IMR-90 (cell line): Measurements from ENCODE around the gene TDRD3. TPM values are rescaled to one million over a fixed set of nuclear protein-coding genes. Genes with fewer than 3 reads are reported as not detected.

Experiments
- ATAC-seq: fragments of 200-7000 bp; cut with Tn5 transposase; 2 replicates; pipeline ENCODE4 v1.9.1; 2020; ENCODE audit warnings: low read depth, mild to moderate bottlenecking, moderate library complexity
- BruUV-seq: library from RNA; stranded (reverse); fragments of 400-500 nt; replicated peaks from 2 replicates; lab custom pipeline; 2021; lab: Mats Ljungman, UMichigan
- CTCF ChIA-PET: fragments of 300-600 bp; formaldehyde crosslinking; extraction: SDS; loops from one replicate; lab custom pipeline; 2021; ENCODE audit warnings: antibody characterized with exemption; lab: Yijun Ruan, JAX
- POLR2A ChIA-PET: fragments of 300-600 bp; sonication (Branson Sonifier 250); formaldehyde crosslinking; loops from one replicate; lab custom pipeline; 2022; ENCODE audit warnings: antibody characterized with exemption; ENCODE audit not compliant: unreplicated experiment; lab: Charles Lee
- DNase-seq: peaks from one replicate; pipeline ENCODE4 v3.0.0; 2013
- H2AFZ ChIP-seq: replicated peaks from 2 replicates; pipeline ENCODE3; 2013; ENCODE audit warnings: low read length, mild to moderate bottlenecking; ENCODE audit not compliant: poor library complexity
- H2AK5ac ChIP-seq: 2 replicates; pipeline ENCODE4 v1.6.1; 2013; ENCODE audit warnings: low read depth, low read length, inconsistent platforms
- H2AK9ac ChIP-seq: replicated peaks from 2 replicates; pipeline ENCODE3; 2013; ENCODE audit warnings: mild to moderate bottlenecking, low read depth, low read length, moderate library complexity; ENCODE audit not compliant: poor library complexity
- H2BK120ac ChIP-seq: 2 replicates; pipeline ENCODE4 v1.6.1; 2013; ENCODE audit warnings: low read depth, low read length, inconsistent platforms
- H2BK15ac ChIP-seq: 3 replicates; pipeline ENCODE4 v1.6.1; 2013; ENCODE audit warnings: low read depth, low read length, inconsistent platforms
- H2BK20ac ChIP-seq: 2 replicates; pipeline ENCODE4 v1.6.1; 2013; ENCODE audit warnings: low read depth, mild to moderate bottlenecking, inconsistent platforms, low read length, moderate library complexity
- H2BK5ac ChIP-seq: 2 replicates; pipeline ENCODE4 v1.6.1; 2013; ENCODE audit warnings: mild to moderate bottlenecking, low read depth, low read length, inconsistent platforms; ENCODE audit not compliant: poor library complexity, severe bottlenecking
- H3K14ac ChIP-seq: replicated peaks from 2 replicates; pipeline ENCODE4 v1.6.1; 2013; ENCODE audit warnings: low read depth, low read length, inconsistent platforms
- H3K18ac ChIP-seq: 2 replicates; pipeline ENCODE4 v1.6.1; 2013; ENCODE audit warnings: low read depth, low read length, control low read depth
- H3K23ac ChIP-seq: 2 replicates; pipeline ENCODE4 v1.6.1; 2013; ENCODE audit warnings: low read depth, low read length, inconsistent platforms
- H3K27ac ChIP-seq: 2 replicates; pipeline ENCODE4 v1.5.1; 2013; ENCODE audit warnings: mild to moderate bottlenecking, control low read depth, low read length; ENCODE audit not compliant: insufficient read depth
- H3K27me3 ChIP-seq: 2 replicates; pipeline ENCODE4 v1.6.1; 2013; ENCODE audit warnings: low read length; ENCODE audit not compliant: control insufficient read depth, insufficient read depth
- H3K36me3 ChIP-seq: 2 replicates; pipeline ENCODE4 v1.6.1; 2013; ENCODE audit warnings: low read length, mixed read lengths; ENCODE audit not compliant: control insufficient read depth, insufficient read depth
- H3K4ac ChIP-seq: 2 replicates; pipeline ENCODE4 v1.6.1; 2013; ENCODE audit warnings: low read depth, low read length, inconsistent platforms
- H3K4me1 ChIP-seq: 2 replicates; pipeline ENCODE4 v1.6.1; 2013; ENCODE audit warnings: low read length, mixed read lengths; ENCODE audit not compliant: control insufficient read depth, insufficient read depth
- H3K4me2 ChIP-seq: 2 replicates; pipeline ENCODE4 v1.6.1; 2013; ENCODE audit warnings: low read depth, mild to moderate bottlenecking, control low read depth, low read length, moderate library complexity
- H3K4me3 ChIP-seq: 2 replicates; pipeline ENCODE4 v1.5.1; 2013; ENCODE audit warnings: low read depth, mild to moderate bottlenecking, control low read depth, low read length, moderate library complexity; ENCODE audit not compliant: insufficient read depth
- H3K56ac ChIP-seq: 2 replicates; pipeline ENCODE4 v1.6.1; 2013; ENCODE audit warnings: low read length, inconsistent platforms; ENCODE audit not compliant: insufficient read depth; ENCODE audit errors: extremely low read depth
- H3K79me1 ChIP-seq, 2 experiments: 2 replicates each; pipeline ENCODE4 v1.6.1; 2013; ENCODE audit warnings: low read length in 2 of 2, inconsistent platforms in 1 of 2, low read depth in 1 of 2
- H3K9ac ChIP-seq: 2 replicates; pipeline ENCODE4 v1.6.1; 2013; ENCODE audit warnings: low read depth, low read length, control low read depth
- H3K9me1 ChIP-seq: 2 replicates; pipeline ENCODE4 v1.6.1; 2013; ENCODE audit warnings: low read length, inconsistent platforms; ENCODE audit not compliant: insufficient read depth
- H3K9me3 ChIP-seq: 2 replicates; pipeline ENCODE4 v1.6.1; 2013; ENCODE audit warnings: low read length; ENCODE audit not compliant: control insufficient read depth, insufficient read depth
- H4K20me1 ChIP-seq: 2 replicates; pipeline ENCODE4 v1.6.1; 2013; ENCODE audit warnings: low read length, inconsistent platforms; ENCODE audit not compliant: insufficient read depth
- H4K5ac ChIP-seq: 2 replicates; pipeline ENCODE4 v1.6.1; 2013; ENCODE audit warnings: mild to moderate bottlenecking, low read depth, low read length, control low read depth
- H4K8ac ChIP-seq, 2 experiments: 2 replicates each; pipeline ENCODE4 v1.6.1; 2013; ENCODE audit warnings: low read depth in 2 of 2, low read length in 2 of 2, control low read depth in 1 of 2, inconsistent platforms in 1 of 2
- H4K91ac ChIP-seq: 2 replicates; pipeline ENCODE4 v1.6.1; 2013; ENCODE audit warnings: low read depth, low read length, inconsistent platforms; ENCODE audit not compliant: insufficient read depth
- MAFK ChIP-seq: IDR thresholded peaks from 2 replicates; pipeline ENCODE4 v1.6.1; 2012; ENCODE audit warnings: low read depth, low read length, improper control_type of control experiment
- NFE2L2 ChIP-seq: fragments of 150-350 bp; IDR thresholded peaks from 2 replicates; pipeline ENCODE4 v1.6.1; 2016; ENCODE audit warnings: low read depth, mild to moderate bottlenecking, low read length
- WGBS, 2 experiments: methylation state at CpG; one replicate each; pipeline versions ENCODE4 v1.1.5 to v1.1.7; 2013; ENCODE audit warnings: missing lambda C conversion rate in 2 of 2; ENCODE audit not compliant: insufficient read length in 1 of 2; ENCODE audit errors: extremely low coverage in 2 of 2; 5-methylcytosine and 5-hydroxymethylcytosine counted together
- dilution Hi-C: fragments of 300-500 bp; cut with HindIII; formaldehyde crosslinking; loops from one replicate; pipeline ENCODE4 v1.14.3; 2018; ENCODE audit warnings: low sequenced_read_pairs; ENCODE audit not compliant: unreplicated experiment
- in situ Hi-C: fragments of 300-500 bp; cut with MboI; formaldehyde crosslinking; loops from 3 replicates; pipeline ENCODE4 v1.14.3; 2019; ENCODE audit warnings: low sequenced_read_pairs, inconsistent platforms, mixed read lengths
- intact Hi-C: fragments of 100-400 bp; cut with micrococcal nuclease; formaldehyde crosslinking; loops from 2 replicates; pipeline ENCODE4 v1.10.0; 2022
- polyA plus RNA-seq, 3 experiments: library from polyadenylated mRNA; depleted of rRNA; stranded (reverse); fragments of >200 nt; gene quantifications; 2 replicates each; pipeline ENCODE4 v1.2.3, GENCODE V29; 2012; ENCODE audit warnings: low replicate concordance in 1 of 3
- total RNA-seq: library from RNA; depleted of rRNA; stranded (reverse); fragments of >200 nt; gene quantifications from 2 replicates; pipeline ENCODE4 v1.2.3, GENCODE V29; 2012
- TF ChIP-seq, protein P1 (sequence below): conservative IDR thresholded peaks from 2 replicates; pipeline ENCODE4 v1.5.1; 2012; ENCODE audit warnings: mild to moderate bottlenecking, low read depth, low read length, improper control_type of control experiment

Gene TDRD3
- total and polyA plus RNA-seq, 2 of the 4 experiments (the other 2 are of a cell fraction), result 3.9 to 12.0 TPM

GRCh38 chr13:60540276-60540675 is 143.3 kb downstream of the TDRD3 start:
- Histone ChIP-seq H3K4me1 (no peaks in the 10 kb centered on the region), H3K18ac (no peak overlapping the region), H4K5ac (no peak overlapping the region), H3K9me1 (no peaks in the 10 kb centered on the region), H3K9me3 (no peaks in the 10 kb centered on the region), H3K79me1 (no peaks in the 10 kb centered on the region), H2BK120ac (no peak overlapping the region), H3K36me3 (no peaks in the 10 kb centered on the region), H3K14ac (no peak overlapping the region), H3K56ac (no peak overlapping the region), H3K23ac (no peak overlapping the region), H3K4me2 (no peak overlapping the region), H2BK20ac (no peak overlapping the region), H3K4me3 (no peak overlapping the region), H2AK5ac (no peak overlapping the region), H3K27me3 (no peaks in the 10 kb centered on the region), H3K4ac (no peak overlapping the region), H4K20me1 (no peaks in the 10 kb centered on the region), H4K91ac (no peak overlapping the region), H2BK15ac (no peak overlapping the region), H2AFZ (no peak overlapping the region), H2BK5ac (no peak overlapping the region), H3K9ac (no peak overlapping the region), H3K27ac (no peak overlapping the region), H2AK9ac (no peak overlapping the region), H4K8ac (no peak overlapping the region)
- WGBS, 2 experiments, result no CpG with 5 or more reads among the region's 4 CpGs
- ATAC-seq (no peak), DNase-seq (no peak)
- in situ Hi-C loops (no loop called here), intact Hi-C loops (no loop called here), dilution Hi-C loops (no loop called here)
- CTCF ChIA-PET, result no interaction called here
- no TSS peak for BruUV-seq
- TF ChIP-seq, protein P1, sequence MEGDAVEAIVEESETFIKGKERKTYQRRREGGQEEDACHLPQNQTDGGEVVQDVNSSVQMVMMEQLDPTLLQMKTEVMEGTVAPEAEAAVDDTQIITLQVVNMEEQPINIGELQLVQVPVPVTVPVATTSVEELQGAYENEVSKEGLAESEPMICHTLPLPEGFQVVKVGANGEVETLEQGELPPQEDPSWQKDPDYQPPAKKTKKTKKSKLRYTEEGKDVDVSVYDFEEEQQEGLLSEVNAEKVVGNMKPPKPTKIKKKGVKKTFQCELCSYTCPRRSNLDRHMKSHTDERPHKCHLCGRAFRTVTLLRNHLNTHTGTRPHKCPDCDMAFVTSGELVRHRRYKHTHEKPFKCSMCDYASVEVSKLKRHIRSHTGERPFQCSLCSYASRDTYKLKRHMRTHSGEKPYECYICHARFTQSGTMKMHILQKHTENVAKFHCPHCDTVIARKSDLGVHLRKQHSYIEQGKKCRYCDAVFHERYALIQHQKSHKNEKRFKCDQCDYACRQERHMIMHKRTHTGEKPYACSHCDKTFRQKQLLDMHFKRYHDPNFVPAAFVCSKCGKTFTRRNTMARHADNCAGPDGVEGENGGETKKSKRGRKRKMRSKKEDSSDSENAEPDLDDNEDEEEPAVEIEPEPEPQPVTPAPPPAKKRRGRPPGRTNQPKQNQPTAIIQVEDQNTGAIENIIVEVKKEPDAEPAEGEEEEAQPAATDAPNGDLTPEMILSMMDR, result no peak
- TF ChIP-seq MAFK (peak; percentile 56), NFE2L2 (no peak)
- POLR2A ChIA-PET, result no interaction called here
